IMR-90 (cell line): Measurements from ENCODE around the gene FSD1. TPM values are rescaled to one million over a fixed set of nuclear protein-coding genes. Genes with fewer than 3 reads are reported as not detected.
A peak's percentile ranks its signal among the peaks of the same experiment; 100 is the strongest.

Experiments used
- ATAC-seq: fragments of 200-7000 bp; cut with Tn5 transposase; 2 replicates; pipeline ENCODE4 v1.9.1; 2020; ENCODE audit warnings: low read depth, mild to moderate bottlenecking, moderate library complexity
- BruUV-seq: library from RNA; stranded (reverse); fragments of 400-500 nt; replicated peaks from 2 replicates; lab custom pipeline; 2021; lab: Mats Ljungman, UMichigan
- CTCF ChIA-PET: fragments of 300-600 bp; formaldehyde crosslinking; extraction: SDS; loops from one replicate; lab custom pipeline; 2021; ENCODE audit warnings: antibody characterized with exemption; lab: Yijun Ruan, JAX
- POLR2A ChIA-PET: fragments of 300-600 bp; sonication (Branson Sonifier 250); formaldehyde crosslinking; loops from one replicate; lab custom pipeline; 2022; ENCODE audit warnings: antibody characterized with exemption; ENCODE audit not compliant: unreplicated experiment; lab: Charles Lee
- DNase-seq: peaks from one replicate; pipeline ENCODE4 v3.0.0; 2013
- H2AFZ ChIP-seq: replicated peaks from 2 replicates; pipeline ENCODE3; 2013; ENCODE audit warnings: low read length, mild to moderate bottlenecking; ENCODE audit not compliant: poor library complexity
- H2AK5ac ChIP-seq: 2 replicates; pipeline ENCODE4 v1.6.1; 2013; ENCODE audit warnings: low read depth, low read length, inconsistent platforms
- H2AK9ac ChIP-seq: replicated peaks from 2 replicates; pipeline ENCODE3; 2013; ENCODE audit warnings: mild to moderate bottlenecking, low read depth, low read length, moderate library complexity; ENCODE audit not compliant: poor library complexity
- H2BK120ac ChIP-seq: 2 replicates; pipeline ENCODE4 v1.6.1; 2013; ENCODE audit warnings: low read depth, low read length, inconsistent platforms
- H2BK15ac ChIP-seq: 3 replicates; pipeline ENCODE4 v1.6.1; 2013; ENCODE audit warnings: low read depth, low read length, inconsistent platforms
- H2BK20ac ChIP-seq: 2 replicates; pipeline ENCODE4 v1.6.1; 2013; ENCODE audit warnings: low read depth, mild to moderate bottlenecking, inconsistent platforms, low read length, moderate library complexity
- H2BK5ac ChIP-seq: 2 replicates; pipeline ENCODE4 v1.6.1; 2013; ENCODE audit warnings: mild to moderate bottlenecking, low read depth, low read length, inconsistent platforms; ENCODE audit not compliant: poor library complexity, severe bottlenecking
- H3K14ac ChIP-seq: replicated peaks from 2 replicates; pipeline ENCODE4 v1.6.1; 2013; ENCODE audit warnings: low read depth, low read length, inconsistent platforms
- H3K18ac ChIP-seq: 2 replicates; pipeline ENCODE4 v1.6.1; 2013; ENCODE audit warnings: low read depth, low read length, control low read depth
- H3K23ac ChIP-seq: 2 replicates; pipeline ENCODE4 v1.6.1; 2013; ENCODE audit warnings: low read depth, low read length, inconsistent platforms
- H3K27ac ChIP-seq: 2 replicates; pipeline ENCODE4 v1.5.1; 2013; ENCODE audit warnings: mild to moderate bottlenecking, control low read depth, low read length; ENCODE audit not compliant: insufficient read depth
- H3K27me3 ChIP-seq: 2 replicates; pipeline ENCODE4 v1.6.1; 2013; ENCODE audit warnings: low read length; ENCODE audit not compliant: control insufficient read depth, insufficient read depth
- H3K36me3 ChIP-seq: 2 replicates; pipeline ENCODE4 v1.6.1; 2013; ENCODE audit warnings: low read length, mixed read lengths; ENCODE audit not compliant: control insufficient read depth, insufficient read depth
- H3K4ac ChIP-seq: 2 replicates; pipeline ENCODE4 v1.6.1; 2013; ENCODE audit warnings: low read depth, low read length, inconsistent platforms
- H3K4me1 ChIP-seq: 2 replicates; pipeline ENCODE4 v1.6.1; 2013; ENCODE audit warnings: low read length, mixed read lengths; ENCODE audit not compliant: control insufficient read depth, insufficient read depth
- H3K4me2 ChIP-seq: 2 replicates; pipeline ENCODE4 v1.6.1; 2013; ENCODE audit warnings: low read depth, mild to moderate bottlenecking, control low read depth, low read length, moderate library complexity
- H3K4me3 ChIP-seq: 2 replicates; pipeline ENCODE4 v1.5.1; 2013; ENCODE audit warnings: low read depth, mild to moderate bottlenecking, control low read depth, low read length, moderate library complexity; ENCODE audit not compliant: insufficient read depth
- H3K56ac ChIP-seq: 2 replicates; pipeline ENCODE4 v1.6.1; 2013; ENCODE audit warnings: low read length, inconsistent platforms; ENCODE audit not compliant: insufficient read depth; ENCODE audit errors: extremely low read depth
- H3K79me1 ChIP-seq, 2 experiments: 2 replicates each; pipeline ENCODE4 v1.6.1; 2013; ENCODE audit warnings: low read length in 2 of 2, inconsistent platforms in 1 of 2, low read depth in 1 of 2
- H3K9ac ChIP-seq: 2 replicates; pipeline ENCODE4 v1.6.1; 2013; ENCODE audit warnings: low read depth, low read length, control low read depth
- H3K9me1 ChIP-seq: 2 replicates; pipeline ENCODE4 v1.6.1; 2013; ENCODE audit warnings: low read length, inconsistent platforms; ENCODE audit not compliant: insufficient read depth
- H3K9me3 ChIP-seq: 2 replicates; pipeline ENCODE4 v1.6.1; 2013; ENCODE audit warnings: low read length; ENCODE audit not compliant: control insufficient read depth, insufficient read depth
- H4K20me1 ChIP-seq: 2 replicates; pipeline ENCODE4 v1.6.1; 2013; ENCODE audit warnings: low read length, inconsistent platforms; ENCODE audit not compliant: insufficient read depth
- H4K5ac ChIP-seq: 2 replicates; pipeline ENCODE4 v1.6.1; 2013; ENCODE audit warnings: mild to moderate bottlenecking, low read depth, low read length, control low read depth
- H4K8ac ChIP-seq, 2 experiments: 2 replicates each; pipeline ENCODE4 v1.6.1; 2013; ENCODE audit warnings: low read depth in 2 of 2, low read length in 2 of 2, control low read depth in 1 of 2, inconsistent platforms in 1 of 2
- H4K91ac ChIP-seq: 2 replicates; pipeline ENCODE4 v1.6.1; 2013; ENCODE audit warnings: low read depth, low read length, inconsistent platforms; ENCODE audit not compliant: insufficient read depth
- CEBPB ChIP-seq: IDR thresholded peaks from 2 replicates; pipeline ENCODE4 v1.6.1; 2012; ENCODE audit warnings: low read depth, low read length, improper control_type of control experiment
- WGBS, 2 experiments: methylation state at CpG; one replicate each; pipeline versions ENCODE4 v1.1.5 to v1.1.7; 2013; ENCODE audit warnings: missing lambda C conversion rate in 2 of 2; ENCODE audit not compliant: insufficient read length in 1 of 2; ENCODE audit errors: extremely low coverage in 2 of 2; 5-methylcytosine and 5-hydroxymethylcytosine counted together
- dilution Hi-C: fragments of 300-500 bp; cut with HindIII; formaldehyde crosslinking; loops from one replicate; pipeline ENCODE4 v1.14.3; 2018; ENCODE audit warnings: low sequenced_read_pairs; ENCODE audit not compliant: unreplicated experiment
- in situ Hi-C: fragments of 300-500 bp; cut with MboI; formaldehyde crosslinking; loops from 3 replicates; pipeline ENCODE4 v1.14.3; 2019; ENCODE audit warnings: low sequenced_read_pairs, inconsistent platforms, mixed read lengths
- intact Hi-C: fragments of 100-400 bp; cut with micrococcal nuclease; formaldehyde crosslinking; loops from 2 replicates; pipeline ENCODE4 v1.10.0; 2022
- polyA plus RNA-seq, 3 experiments: library from polyadenylated mRNA; depleted of rRNA; stranded (reverse); fragments of >200 nt; gene quantifications; 2 replicates each; pipeline ENCODE4 v1.2.3, GENCODE V29; 2012; ENCODE audit warnings: low replicate concordance in 1 of 3
- total RNA-seq: library from RNA; depleted of rRNA; stranded (reverse); fragments of >200 nt; gene quantifications from 2 replicates; pipeline ENCODE4 v1.2.3, GENCODE V29; 2012
- TF ChIP-seq, protein P1 (sequence below): conservative IDR thresholded peaks from 2 replicates; pipeline ENCODE4 v1.5.1; 2012; ENCODE audit warnings: mild to moderate bottlenecking, low read depth, low read length, improper control_type of control experiment

FSD1 gene
- total and polyA plus RNA-seq, 2 of the 4 experiments (the other 2 are of a cell fraction) = 17.4 to 24.4 TPM

DNA sequence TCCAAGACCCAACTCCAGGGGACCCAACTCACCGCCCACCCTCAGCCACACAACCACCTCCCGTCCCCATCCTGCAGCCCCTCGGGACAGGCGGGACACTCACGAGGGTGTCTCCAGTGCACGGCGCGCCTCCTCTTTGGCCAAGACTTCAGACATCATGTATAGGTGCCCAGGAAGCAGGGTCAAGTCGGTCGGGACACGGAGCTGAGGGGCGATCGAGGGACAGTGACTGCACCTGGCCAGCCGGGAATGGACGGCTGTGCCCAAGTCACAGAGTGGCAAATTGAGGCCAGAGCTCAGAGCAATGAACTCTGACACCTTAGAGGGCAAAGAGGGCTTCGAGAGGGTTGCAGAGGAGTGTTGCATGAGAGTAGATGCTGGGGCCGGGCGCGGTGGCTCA lies 25.5 kb downstream of the FSD1 start:
- no peak overlapping the region for H3K23ac ChIP-seq
- no peaks in the 10 kb centered on the region for H3K4me1 ChIP-seq
- no peaks in the 10 kb centered on the region for H3K9me1 ChIP-seq
- intact Hi-C loops = no loop called here
- H2AFZ ChIP-seq = no peak overlapping the region
- no peak overlapping the region for H3K18ac ChIP-seq
- 95% methylated on average over 9 of the region's 19 CpGs; no CpG with 5 or more reads in 1 of the 2 experiments for WGBS, 2 experiments
- no peak for DNase-seq
- H2AK5ac ChIP-seq = no peak overlapping the region
- CTCF ChIA-PET = interaction anchor here (0.6 kb wide), 1 partner anchor 19 kb away, joined by 4 read pairs; no protein-coding TSS in a partner anchor
- no TSS peak for BruUV-seq
- H4K5ac ChIP-seq = no peak overlapping the region
- no peak overlapping the region for H3K4ac ChIP-seq
- no peak overlapping the region for H4K91ac ChIP-seq
- no peak for TF ChIP-seq CEBPB
- TF ChIP-seq, protein P1, sequence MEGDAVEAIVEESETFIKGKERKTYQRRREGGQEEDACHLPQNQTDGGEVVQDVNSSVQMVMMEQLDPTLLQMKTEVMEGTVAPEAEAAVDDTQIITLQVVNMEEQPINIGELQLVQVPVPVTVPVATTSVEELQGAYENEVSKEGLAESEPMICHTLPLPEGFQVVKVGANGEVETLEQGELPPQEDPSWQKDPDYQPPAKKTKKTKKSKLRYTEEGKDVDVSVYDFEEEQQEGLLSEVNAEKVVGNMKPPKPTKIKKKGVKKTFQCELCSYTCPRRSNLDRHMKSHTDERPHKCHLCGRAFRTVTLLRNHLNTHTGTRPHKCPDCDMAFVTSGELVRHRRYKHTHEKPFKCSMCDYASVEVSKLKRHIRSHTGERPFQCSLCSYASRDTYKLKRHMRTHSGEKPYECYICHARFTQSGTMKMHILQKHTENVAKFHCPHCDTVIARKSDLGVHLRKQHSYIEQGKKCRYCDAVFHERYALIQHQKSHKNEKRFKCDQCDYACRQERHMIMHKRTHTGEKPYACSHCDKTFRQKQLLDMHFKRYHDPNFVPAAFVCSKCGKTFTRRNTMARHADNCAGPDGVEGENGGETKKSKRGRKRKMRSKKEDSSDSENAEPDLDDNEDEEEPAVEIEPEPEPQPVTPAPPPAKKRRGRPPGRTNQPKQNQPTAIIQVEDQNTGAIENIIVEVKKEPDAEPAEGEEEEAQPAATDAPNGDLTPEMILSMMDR = no peak
- no peaks in the 10 kb centered on the region for H3K9me3 ChIP-seq
- peak overlapping the region; percentile 37 for H2AK9ac ChIP-seq
- H3K56ac ChIP-seq = no peak overlapping the region
- H3K79me1 ChIP-seq = no peaks in the 10 kb centered on the region
- H4K20me1 ChIP-seq = no peaks in the 10 kb centered on the region
- no peaks in the 10 kb centered on the region; the same call in 1 of the 2 replicates for H3K27me3 ChIP-seq
- no peak for ATAC-seq
- H2BK15ac ChIP-seq = no peak overlapping the region
- H3K14ac ChIP-seq = no peak overlapping the region
- H3K9ac ChIP-seq = no peak overlapping the region
- no peak overlapping the region for H2BK20ac ChIP-seq
- POLR2A ChIA-PET = no interaction called here
- H3K27ac ChIP-seq = no peak overlapping the region
- dilution Hi-C loops = no loop called here
- H3K4me3 ChIP-seq = no peak overlapping the region
- no peak overlapping the region for H4K8ac ChIP-seq
- H2BK120ac ChIP-seq = no peak overlapping the region
- no peak overlapping the region for H3K4me2 ChIP-seq
- no peaks in the 10 kb centered on the region for H3K36me3 ChIP-seq
- in situ Hi-C loops = no loop called here
- H2BK5ac ChIP-seq = no peak overlapping the region
